GM23338 (cell line): ENCODE measurements around the gene MFSD6.

Experiments
- EZH2 ChIP-seq: fragments of 200-600 bp; sonication (generic); IDR thresholded peaks from one replicate; pipeline ENCODE4 v1.8.0; 2017; ENCODE audit warnings: antibody characterized with exemption, mild to moderate bottlenecking, low read depth; ENCODE audit not compliant: unreplicated experiment
- POLR2AphosphoS5 ChIP-seq: IDR thresholded peaks from 2 replicates; pipeline ENCODE4 v1.6.1; 2016; ENCODE audit warnings: antibody characterized with exemption, low read depth
- TF ChIP-seq, protein P1 (sequence below), 2 experiments: fragments of 200-600 bp in 1 of 2; sonication (generic) in 1 of 2; conservative IDR thresholded peaks; 2 replicates each; pipeline versions ENCODE4 v1.5.1 to v1.6.1; 2016 to 2017; ENCODE audit warnings: antibody characterized with exemption in 2 of 2, low read depth in 2 of 2, mild to moderate bottlenecking in 2 of 2, moderate library complexity in 1 of 2

DNA sequence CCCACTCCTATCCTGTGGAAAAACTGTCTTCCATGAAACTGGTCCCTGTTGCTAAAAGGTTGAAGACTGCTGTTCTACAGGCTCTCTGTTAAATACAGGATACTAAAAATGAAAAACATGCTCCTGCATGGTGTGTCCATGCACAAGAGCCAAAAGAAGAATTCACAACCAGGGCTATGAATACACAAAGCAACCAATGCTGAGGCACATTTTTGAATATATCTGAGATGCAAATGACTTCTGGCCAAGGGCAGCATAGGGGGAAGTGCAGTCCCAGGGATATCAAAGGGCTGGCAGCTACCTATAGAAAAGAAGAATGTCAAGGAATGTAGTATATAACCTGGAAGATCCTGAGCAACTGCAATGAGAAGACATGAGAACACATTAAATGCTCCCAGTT lies 119.8 kb downstream of the MFSD6 start:
- no peak for TF ChIP-seq EZH2
- TF ChIP-seq, protein P1, sequence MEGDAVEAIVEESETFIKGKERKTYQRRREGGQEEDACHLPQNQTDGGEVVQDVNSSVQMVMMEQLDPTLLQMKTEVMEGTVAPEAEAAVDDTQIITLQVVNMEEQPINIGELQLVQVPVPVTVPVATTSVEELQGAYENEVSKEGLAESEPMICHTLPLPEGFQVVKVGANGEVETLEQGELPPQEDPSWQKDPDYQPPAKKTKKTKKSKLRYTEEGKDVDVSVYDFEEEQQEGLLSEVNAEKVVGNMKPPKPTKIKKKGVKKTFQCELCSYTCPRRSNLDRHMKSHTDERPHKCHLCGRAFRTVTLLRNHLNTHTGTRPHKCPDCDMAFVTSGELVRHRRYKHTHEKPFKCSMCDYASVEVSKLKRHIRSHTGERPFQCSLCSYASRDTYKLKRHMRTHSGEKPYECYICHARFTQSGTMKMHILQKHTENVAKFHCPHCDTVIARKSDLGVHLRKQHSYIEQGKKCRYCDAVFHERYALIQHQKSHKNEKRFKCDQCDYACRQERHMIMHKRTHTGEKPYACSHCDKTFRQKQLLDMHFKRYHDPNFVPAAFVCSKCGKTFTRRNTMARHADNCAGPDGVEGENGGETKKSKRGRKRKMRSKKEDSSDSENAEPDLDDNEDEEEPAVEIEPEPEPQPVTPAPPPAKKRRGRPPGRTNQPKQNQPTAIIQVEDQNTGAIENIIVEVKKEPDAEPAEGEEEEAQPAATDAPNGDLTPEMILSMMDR (conservative IDR thresholded peaks at IDR 0.05; ENCODE audit: low read depth in 2 of 2), result no peak
- TF ChIP-seq POLR2AphosphoS5, result no peak
